ENCODE results near the gene NLRP9. TPM values are rescaled to one million over a fixed set of nuclear protein-coding genes. Genes with fewer than 3 reads are reported as not detected.

Gene NLRP9
- total RNA-seq, result not detected in 2 replicates

GRCh38 chr19:55738302-55738701 lies at the start of gene NLRP9:
TSS of gene NLRP9 (minus strand) at chr19:55738402. CDS start at chr19:55738374, 28 bp downstream.

GRCh38 chr19:55768818-55769217 lies 30.6 kb upstream of the NLRP9 start, which contains the start of gene RFPL4AL1:
TSS of gene RFPL4AL1 (plus strand) at chr19:55769118. CDS start at chr19:55771805, 2,687 bp downstream.

GRCh38 chr19:55758797-55759196 lies 20.6 kb upstream of the NLRP9 start, which contains the start of gene RFPL4A:
TSS of gene RFPL4A (plus strand) at chr19:55759097. CDS start at chr19:55761801, 2,704 bp downstream.

GRCh38 chr19:55674841-55675660 lies 63.2 kb downstream of the NLRP9 start, which contains the start of gene EPN1:
TSS of gene EPN1 (plus strand) at chr19:55675226. CDS start at chr19:55678628, 3,402 bp downstream.

Other genes starting within 250 kb of the NLRP9 start
- 0.31 TPM in 1 of 2 replicates, not detected in the other for gene SSC5D, start 250.0 kb downstream of the NLRP9 start, total RNA-seq
- not detected in 2 replicates for gene SBK2, start 201.3 kb downstream of the NLRP9 start, total RNA-seq
- not detected in 2 replicates for gene SBK3, start 192.9 kb downstream of the NLRP9 start, total RNA-seq
- 4.7 and 6.6 TPM in 2 replicates for gene ZNF579, start 157.6 kb downstream of the NLRP9 start, total RNA-seq
- 6.9 and 7.9 TPM in 2 replicates for gene FIZ1, start 138.9 kb downstream of the NLRP9 start, total RNA-seq
- gene ZNF524, start 138.1 kb downstream of the NLRP9 start, total RNA-seq, result 20.2 and 24.9 TPM in 2 replicates
- 2.7 and 3.7 TPM in 2 replicates for gene ZNF865, start 132.8 kb downstream of the NLRP9 start, total RNA-seq
- gene ZNF784, start 113.8 kb downstream of the NLRP9 start, total RNA-seq, result 2.3 and 3.2 TPM in 2 replicates
- 8.0 and 8.3 TPM in 2 replicates for gene ZNF580, start 97.4 kb downstream of the NLRP9 start, total RNA-seq
- gene ZNF581, start 94.8 kb downstream of the NLRP9 start, total RNA-seq, result 20.5 and 40.1 TPM in 2 replicates
- gene CCDC106, start 90.2 kb downstream of the NLRP9 start, total RNA-seq, result 7.1 and 7.3 TPM in 2 replicates
- gene U2AF2, start 83.4 kb downstream of the NLRP9 start, total RNA-seq, result 96.4 and 163 TPM in 2 replicates
- gene EPN1, start 63.2 kb downstream of the NLRP9 start, total RNA-seq, result 107 and 117 TPM in 2 replicates
- gene RFPL4A, start 20.7 kb upstream of the NLRP9 start, total RNA-seq, result not detected in 2 replicates
- gene RFPL4AL1, start 30.7 kb upstream of the NLRP9 start, total RNA-seq, result not detected in 2 replicates
- not detected in 2 replicates for gene NLRP11, start 93.6 kb upstream of the NLRP9 start, total RNA-seq
- not detected in 2 replicates for gene NLRP4, start 98.1 kb upstream of the NLRP9 start, total RNA-seq
- not detected in 2 replicates for gene NLRP13, start 193.9 kb upstream of the NLRP9 start, total RNA-seq
- not detected in 2 replicates for gene NLRP8, start 209.4 kb upstream of the NLRP9 start, total RNA-seq
- gene NLRP5, start 248.4 kb upstream of the NLRP9 start, total RNA-seq, result not detected in 2 replicates

All from hair follicular keratinocyte (primary cell).